H4 (cell line): ENCODE data around the gene PCMTD2. TPM values are rescaled to one million over a fixed set of nuclear protein-coding genes. Genes with fewer than 3 reads are reported as not detected.
"Not testable (repeated sequence)": the region's sequence is repeated elsewhere in the genome, so short reads cannot be mapped to it uniquely, and the experiment has no call there.

Experiments used
- DNase-seq: peaks from one replicate; pipeline ENCODE4 v3.0.0-alpha.2; 2015; ENCODE audit warnings: low spot score
- total RNA-seq: library from RNA; depleted of rRNA; stranded (reverse); fragments of >200 nt; shearing (Covaris generic); gene quantifications from 2 replicates; pipeline ENCODE4 v1.2.3, GENCODE V29; 2014; rRNA removed

Gene PCMTD2
- total RNA-seq, 1 experiment from 2014 or later = 25.5 TPM

DNA sequence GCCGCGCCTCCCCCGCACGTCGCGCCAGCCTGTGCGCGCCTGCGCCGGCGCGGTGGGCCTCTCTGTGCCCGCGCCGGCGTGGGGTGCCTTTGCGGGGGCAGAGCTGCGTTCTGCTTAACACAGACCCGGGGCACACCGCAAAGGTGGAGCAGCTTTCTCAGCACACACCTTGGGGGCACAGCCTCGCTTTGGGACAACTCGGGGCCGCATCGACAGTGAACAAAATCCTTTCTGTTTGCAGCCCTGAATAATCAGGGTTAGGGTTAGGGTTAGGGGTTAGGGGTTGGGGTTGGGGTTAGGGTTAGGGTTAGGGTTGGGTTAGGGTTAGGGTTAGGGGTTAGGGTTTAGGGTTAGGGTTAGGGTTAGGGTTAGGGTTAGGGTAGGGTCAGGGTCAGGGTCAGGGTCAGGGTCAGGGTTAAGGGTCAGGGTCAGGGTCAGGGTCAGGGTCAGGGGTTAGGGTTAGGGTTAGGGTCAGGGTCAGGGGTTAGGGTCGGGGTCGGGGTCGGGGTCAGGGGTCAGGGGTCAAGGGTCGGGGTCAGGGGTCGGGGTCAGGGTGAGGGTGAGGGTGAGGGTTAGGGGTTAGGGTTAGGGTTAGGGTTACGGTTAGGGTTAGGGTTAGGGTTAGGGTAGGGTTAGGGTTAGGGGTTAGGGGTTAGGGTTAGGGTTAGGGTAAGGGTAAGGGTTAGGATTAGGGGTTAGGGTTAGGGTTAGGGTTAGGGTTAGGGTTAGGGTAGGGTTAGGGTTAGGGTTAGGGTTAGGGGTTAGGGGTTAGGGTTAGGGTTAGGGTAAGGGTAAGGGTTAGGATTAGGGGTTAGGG lies 31.1 kb downstream of the PCMTD2 start:
- not testable (repeated sequence) for DNase-seq

DNA sequence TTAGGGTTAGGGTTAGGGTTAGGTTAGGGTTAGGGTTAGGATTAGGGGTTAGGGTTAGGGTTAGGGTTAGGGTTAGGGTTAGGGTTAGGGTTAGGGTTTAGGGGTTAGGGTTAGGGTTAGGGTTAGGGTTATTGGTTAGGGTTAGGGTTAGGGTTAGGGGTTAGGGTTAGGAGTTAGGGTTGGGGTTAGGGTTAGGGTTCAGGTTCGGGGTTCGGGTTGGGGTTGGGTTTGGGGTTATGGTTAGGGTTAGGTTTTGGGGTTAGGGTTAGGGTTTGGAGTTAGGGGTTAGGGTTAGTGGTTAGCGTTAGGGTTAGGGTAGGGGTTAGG lies 31.7 kb downstream of the PCMTD2 start:
- DNase-seq = not testable (repeated sequence)

DNA sequence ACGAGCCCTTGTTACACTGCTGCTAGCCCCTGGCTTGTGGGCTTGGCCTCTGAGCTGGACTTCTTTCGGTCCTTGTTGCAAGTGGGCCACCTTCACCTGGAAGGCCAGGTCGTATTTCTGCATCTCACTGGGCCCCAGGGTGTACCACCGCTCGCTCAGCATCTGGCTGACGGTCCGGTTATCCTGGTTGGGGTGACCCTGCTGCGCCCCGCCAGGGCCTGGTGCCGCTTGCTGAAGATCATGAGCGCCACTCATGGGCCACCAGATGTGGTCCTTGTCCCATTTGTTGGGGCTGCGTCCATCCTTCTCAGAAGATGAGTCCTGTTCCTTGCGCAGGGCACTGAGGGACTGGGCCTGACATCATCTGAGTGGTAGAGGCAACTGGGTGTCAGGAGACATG lies 36.6 kb downstream of the PCMTD2 start:
- not testable (repeated sequence) for DNase-seq

DNA sequence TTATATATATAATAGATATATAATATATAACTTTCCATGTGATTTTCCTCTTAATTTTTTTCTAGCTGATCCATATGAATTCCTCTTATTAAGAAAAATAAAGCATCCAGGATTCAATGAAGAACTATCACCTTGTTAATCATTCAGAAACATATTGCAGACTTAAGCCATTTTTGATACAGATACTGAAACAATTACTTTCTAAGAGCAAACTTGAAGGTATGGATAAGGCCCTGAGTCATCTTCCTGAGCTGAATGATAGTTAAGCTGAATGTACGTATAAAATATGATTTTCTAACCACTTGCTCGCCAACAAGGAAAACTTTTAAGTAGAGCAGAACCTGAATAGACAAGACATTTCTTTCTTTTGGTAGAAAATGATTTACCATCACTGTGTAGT lies 47.5 kb downstream of the PCMTD2 start:
- not testable (repeated sequence) for DNase-seq

DNA sequence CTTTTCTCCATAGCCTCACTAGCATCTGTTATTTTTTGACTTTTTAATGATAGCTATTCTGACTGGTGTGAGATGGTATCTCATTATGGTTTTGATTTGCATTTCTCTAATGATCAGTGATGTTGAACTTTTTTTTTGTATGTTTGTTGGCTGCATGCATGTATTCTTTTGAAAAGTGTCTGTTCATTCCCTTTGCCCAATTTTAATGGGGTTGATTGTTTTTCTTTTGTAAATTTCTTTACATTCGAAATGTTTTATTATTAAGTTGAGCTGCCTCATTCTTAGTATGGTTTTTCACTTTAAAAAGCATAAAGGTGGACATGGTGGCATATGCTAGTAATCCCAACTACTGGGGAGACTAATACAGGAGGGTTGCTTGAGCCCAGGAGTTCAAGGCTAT lies 58.2 kb downstream of the PCMTD2 start:
- not testable (repeated sequence) for DNase-seq

DNA sequence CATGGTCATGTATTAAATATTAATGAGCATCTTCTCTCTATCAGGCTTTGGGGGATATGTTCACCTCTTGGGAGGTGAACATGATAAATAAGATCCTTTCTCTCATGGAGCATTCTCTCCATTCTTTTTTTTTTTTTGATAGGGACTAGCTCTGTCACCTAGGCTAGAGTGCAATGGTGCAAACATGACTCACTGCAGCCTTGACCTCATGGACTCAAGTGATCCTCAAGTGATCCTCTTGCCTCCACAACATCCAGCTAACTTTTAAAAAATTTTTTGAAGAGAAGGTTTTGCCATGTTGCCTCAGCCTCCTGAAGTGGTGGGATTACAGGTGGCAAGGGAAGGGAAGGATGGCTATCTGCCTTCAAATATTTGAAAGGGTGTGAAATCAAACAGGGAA lies 59.8 kb downstream of the PCMTD2 start:
- DNase-seq = not testable (repeated sequence)

DNA sequence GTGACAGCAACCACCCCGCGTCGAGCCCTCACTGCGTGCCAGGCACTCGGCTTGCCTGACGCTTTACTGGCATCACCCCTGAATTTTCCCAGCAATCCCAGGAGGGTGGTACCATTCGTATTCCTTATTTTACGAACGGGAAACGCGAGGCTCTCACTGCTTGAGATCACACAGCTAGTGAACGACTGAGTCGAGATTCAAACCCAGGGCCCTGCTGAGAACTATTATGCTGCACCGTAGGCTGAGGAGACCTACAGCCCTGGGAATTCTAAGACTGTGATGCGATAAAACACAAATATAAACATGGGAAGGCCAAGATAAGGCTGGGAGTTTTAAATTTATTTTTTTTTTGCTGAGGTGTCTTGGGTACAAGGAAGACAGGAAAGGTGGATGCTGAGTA lies 60.3 kb downstream of the PCMTD2 start:
- not testable (repeated sequence) for DNase-seq

DNA sequence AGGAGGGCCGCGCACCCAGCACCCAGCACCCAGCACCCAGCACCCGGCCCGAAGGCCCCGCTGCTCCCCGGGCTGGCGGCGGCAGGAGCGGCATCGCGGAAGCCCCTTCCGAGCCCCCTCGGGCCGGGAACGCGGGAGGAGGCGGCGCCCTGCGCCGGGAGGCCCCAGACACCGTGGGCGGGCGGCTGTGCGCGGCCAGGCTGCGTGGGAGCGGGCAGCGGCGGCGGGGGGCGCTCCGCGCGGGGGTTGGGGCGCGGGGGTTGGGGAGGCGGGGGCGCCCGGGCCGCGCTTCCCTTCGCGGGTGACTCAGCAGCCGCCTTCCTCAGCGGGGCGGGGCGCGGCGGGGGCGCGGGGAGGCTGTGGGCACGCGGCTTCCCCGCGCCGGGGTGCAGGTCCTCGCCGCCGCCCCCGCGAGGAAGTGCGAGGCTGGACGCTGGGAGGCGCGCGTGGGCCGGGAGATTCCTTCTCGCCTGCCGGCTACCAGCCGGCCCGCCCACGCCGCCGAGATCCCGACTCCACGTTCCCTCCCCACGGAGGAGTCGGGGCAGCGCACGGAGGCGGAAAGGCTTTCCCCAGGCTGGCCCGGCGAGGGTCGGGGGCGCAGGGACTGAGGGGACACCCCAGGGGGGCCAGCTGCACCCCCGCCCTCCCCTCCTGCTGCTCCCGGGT lies 61.0 kb downstream of the PCMTD2 start:
- peak; percentile 6 for DNase-seq

DNA sequence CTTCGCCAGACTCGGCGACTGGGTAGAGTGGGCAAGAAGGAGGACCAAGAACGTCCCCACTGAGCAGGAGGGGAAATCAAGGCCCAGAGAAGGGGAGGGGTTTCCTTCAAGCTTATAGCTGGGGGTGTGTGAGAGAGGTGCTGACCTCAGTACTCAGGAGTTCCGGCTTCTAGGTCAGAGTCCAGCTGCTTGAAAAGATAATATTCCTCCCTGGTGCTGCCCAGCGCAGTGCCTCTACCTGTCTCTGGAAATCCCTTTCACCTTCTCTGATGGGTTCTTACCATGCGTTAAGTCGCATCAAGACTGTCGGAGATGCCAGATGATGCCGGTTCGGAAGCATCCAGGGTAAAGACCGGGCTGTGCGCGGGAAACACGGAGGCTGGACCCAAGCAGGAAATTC lies 61.8 kb downstream of the PCMTD2 start:
- not testable (repeated sequence) for DNase-seq

DNA sequence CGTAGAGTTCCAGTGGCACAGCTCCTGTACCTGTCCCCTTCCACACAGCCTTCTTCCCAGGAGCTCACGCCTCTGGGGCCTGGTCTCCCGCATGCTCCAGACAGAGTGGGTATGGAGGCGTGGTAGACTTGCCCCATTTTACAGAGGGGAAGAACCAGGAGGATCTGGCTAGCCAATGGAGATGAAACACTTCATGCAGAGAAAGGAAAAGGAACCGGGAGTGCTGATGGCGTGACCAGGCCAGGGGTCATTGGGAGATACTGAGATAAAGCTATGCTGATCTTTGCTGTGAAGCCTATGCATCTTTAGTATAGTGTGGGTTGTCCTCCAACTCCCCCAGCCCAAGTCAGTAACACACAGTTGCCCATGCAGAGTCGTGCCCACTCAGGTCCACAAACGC lies 62.5 kb downstream of the PCMTD2 start:
- not testable (repeated sequence) for DNase-seq

DNA sequence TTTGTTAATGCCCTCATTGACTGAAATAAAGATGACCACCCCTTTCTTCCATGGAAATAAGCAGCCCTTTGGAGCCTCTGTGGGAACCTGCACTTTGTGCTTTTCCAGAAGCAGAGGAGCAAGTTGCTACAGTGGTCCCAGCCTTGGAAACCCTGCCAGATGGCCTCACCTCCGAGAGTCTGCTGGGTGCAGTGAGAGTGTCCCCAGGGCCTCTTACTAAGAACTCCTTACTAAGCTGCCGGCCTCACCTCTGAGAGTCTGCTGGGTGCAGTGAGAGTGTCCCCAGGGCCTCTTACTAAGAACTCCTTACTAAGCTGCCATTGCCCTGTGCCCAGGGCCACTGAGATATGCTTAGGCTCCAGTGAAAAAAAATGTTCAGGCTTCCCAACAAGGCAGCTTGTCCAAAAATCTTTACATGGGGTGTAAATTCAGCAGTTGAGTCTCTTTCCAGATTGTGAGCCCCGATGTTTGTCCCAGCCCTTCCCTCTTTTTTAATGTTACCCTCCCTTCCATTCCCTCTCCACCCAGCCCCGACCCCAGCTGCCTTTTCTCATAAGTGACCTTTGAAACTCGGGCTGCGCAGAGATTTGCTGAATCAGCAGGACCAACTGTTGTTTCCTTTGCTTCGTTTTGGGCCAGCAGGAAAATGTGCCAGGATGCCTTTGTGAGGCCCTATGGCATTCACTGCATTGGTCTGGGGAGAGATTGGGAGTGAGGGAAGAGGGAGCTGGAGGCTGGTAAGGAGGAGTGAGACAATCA lies 66.7 kb downstream of the PCMTD2 start:
- not testable (repeated sequence) for DNase-seq

Other genes with a start within 250 kb of the PCMTD2 start
- gene C20orf204, start 219.6 kb upstream of the PCMTD2 start, total RNA-seq = 0.08 TPM in 1 of 2 replicates, not detected in the other
- gene SOX18, start 206.1 kb upstream of the PCMTD2 start, total RNA-seq = 0.19 TPM in 1 of 2 replicates, not detected in the other
- gene TCEA2, start 192.6 kb upstream of the PCMTD2 start, total RNA-seq = 40.6 and 41.7 TPM in 2 replicates
- 18.5 and 19.8 TPM in 2 replicates for gene RGS19, start 176.2 kb upstream of the PCMTD2 start, total RNA-seq
- 0.23 and 0.97 TPM in 2 replicates for gene OPRL1, start 175.7 kb upstream of the PCMTD2 start, total RNA-seq
- 0.60 TPM in 1 of 2 replicates, not detected in the other for gene LKAAEAR1, start 171.3 kb upstream of the PCMTD2 start, total RNA-seq
- gene NPBWR2, start 148.2 kb upstream of the PCMTD2 start, total RNA-seq = not detected in 2 replicates
- 0.27 and 1.5 TPM in 2 replicates for gene MYT1, start 91.3 kb upstream of the PCMTD2 start, total RNA-seq